SK-N-MC (cell line): Measurements from ENCODE around the gene SEM1.

Experiments
- EZH2 ChIP-seq: fragments of 200-600 bp; sonication (generic); IDR thresholded peaks from one replicate; pipeline ENCODE4 v1.6.1; 2017; ENCODE audit warnings: antibody characterized with exemption
- FOXP2 ChIP-seq: optimal IDR thresholded peaks from 2 replicates; pipeline ENCODE3; 2011; ENCODE audit warnings: mild to moderate bottlenecking, moderate library complexity; ENCODE audit not compliant: insufficient read depth; ENCODE audit errors: extremely low read length, control extremely low read depth
- POLR2AphosphoS5 ChIP-seq: IDR thresholded peaks from 2 replicates; pipeline ENCODE4 v1.6.1; 2012; ENCODE audit warnings: mild to moderate bottlenecking, low read depth, low read length, borderline replicate concordance

DNA sequence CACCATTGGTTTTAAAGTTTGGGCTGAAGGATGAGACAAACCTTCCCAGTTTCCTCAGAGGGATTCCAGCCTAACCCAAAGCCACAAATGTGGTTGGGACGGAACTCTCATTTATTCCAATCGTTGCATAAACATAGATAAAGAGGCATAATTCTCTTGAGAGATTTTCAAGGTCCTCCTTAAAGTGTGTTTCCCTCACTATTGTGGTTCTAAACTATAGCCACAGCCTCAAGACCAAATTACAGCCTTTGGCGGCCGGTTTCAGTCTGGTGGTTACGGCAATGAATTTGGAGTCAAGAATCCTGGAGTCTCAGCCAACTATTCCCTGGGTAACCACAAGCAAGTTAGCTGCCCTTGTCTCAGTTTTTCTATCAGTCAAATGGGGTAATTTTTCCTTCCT lies 42.6 kb downstream of the SEM1 start:
- no peak for TF ChIP-seq EZH2
- TF ChIP-seq POLR2AphosphoS5, result no peak
- no peak for TF ChIP-seq FOXP2
